LNCaP clone FGC (cell line): ENCODE data around the gene LRIF1.

Experiments used
- DNase-seq: peaks from one replicate; pipeline ENCODE4 v3.0.0-alpha.2; 2011; ENCODE audit warnings: low read depth
- H3K4me3 ChIP-seq: 2 replicates; pipeline ENCODE4 v1.5.1; 2011; ENCODE audit warnings: mild to moderate bottlenecking, low read depth, low read length, control low read depth
- TF ChIP-seq, protein P1 (sequence below): IDR thresholded peaks from 2 replicates; pipeline ENCODE4 v1.5.1; 2012; ENCODE audit warnings: mild to moderate bottlenecking; ENCODE audit not compliant: control insufficient read depth, insufficient read depth; ENCODE audit errors: extremely low read depth

Gene LRIF1

DNA sequence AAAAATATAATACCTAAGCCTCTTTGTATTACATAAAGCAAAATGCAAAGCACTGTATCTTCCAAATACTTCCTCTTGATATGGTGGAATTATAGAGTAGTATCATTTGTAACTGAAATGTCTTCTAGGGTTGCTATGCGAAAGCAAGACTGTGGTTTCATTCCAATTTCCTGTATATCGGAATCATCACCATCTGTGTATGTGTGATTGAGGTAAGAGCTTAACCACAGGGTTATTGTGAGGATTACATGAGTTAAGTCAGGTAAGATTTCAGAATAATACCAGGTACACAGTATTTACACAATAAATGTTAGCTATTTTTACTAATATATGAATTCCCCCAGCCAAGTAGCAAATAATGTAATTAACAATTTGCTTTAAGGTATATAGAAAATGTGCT, 66.0 kb downstream of the LRIF1 start:
- TF ChIP-seq, protein P1, sequence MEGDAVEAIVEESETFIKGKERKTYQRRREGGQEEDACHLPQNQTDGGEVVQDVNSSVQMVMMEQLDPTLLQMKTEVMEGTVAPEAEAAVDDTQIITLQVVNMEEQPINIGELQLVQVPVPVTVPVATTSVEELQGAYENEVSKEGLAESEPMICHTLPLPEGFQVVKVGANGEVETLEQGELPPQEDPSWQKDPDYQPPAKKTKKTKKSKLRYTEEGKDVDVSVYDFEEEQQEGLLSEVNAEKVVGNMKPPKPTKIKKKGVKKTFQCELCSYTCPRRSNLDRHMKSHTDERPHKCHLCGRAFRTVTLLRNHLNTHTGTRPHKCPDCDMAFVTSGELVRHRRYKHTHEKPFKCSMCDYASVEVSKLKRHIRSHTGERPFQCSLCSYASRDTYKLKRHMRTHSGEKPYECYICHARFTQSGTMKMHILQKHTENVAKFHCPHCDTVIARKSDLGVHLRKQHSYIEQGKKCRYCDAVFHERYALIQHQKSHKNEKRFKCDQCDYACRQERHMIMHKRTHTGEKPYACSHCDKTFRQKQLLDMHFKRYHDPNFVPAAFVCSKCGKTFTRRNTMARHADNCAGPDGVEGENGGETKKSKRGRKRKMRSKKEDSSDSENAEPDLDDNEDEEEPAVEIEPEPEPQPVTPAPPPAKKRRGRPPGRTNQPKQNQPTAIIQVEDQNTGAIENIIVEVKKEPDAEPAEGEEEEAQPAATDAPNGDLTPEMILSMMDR, result no peak
- DNase-seq, result no peak
- no peak overlapping the region for H3K4me3 ChIP-seq
